ENCODE results near the gene MLLT10.
"Not testable (repeated sequence)": the region's sequence is repeated elsewhere in the genome, so short reads cannot be mapped to it uniquely, and the experiment has no call there.

Gene MLLT10

DNA sequence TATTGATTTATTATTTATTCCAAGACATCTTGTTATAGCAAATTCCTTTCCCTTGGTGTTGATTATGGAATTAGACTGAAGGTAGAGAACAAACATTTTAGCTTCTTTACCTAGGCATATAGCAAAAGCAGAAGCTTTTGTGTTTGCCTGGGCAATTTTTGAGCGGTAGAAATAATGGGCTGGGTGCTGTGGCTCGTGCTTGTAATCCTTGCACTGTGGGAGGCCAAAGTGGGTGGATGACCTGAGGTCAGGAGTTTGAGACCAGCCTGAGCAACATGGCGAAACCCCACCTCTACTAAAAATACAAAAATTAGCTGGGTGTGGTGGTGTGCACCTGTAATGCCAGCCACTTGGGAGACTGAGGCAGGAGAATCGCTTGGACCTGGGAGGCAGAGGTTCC lies 6.7 kb downstream of the MLLT10 start:
- H3K4me3 Mint-ChIP-seq, H3K27ac Mint-ChIP-seq, H3K27me3 Mint-ChIP-seq, H3K9me3 Mint-ChIP-seq, ATAC-seq: not testable (repeated sequence)
- Mint-ChIP-seq H3K36me3 (peaks cover 62% of the 10 kb centered on the region), H3K4me1 (peaks cover 13% of the 10 kb centered on the region)

DNA sequence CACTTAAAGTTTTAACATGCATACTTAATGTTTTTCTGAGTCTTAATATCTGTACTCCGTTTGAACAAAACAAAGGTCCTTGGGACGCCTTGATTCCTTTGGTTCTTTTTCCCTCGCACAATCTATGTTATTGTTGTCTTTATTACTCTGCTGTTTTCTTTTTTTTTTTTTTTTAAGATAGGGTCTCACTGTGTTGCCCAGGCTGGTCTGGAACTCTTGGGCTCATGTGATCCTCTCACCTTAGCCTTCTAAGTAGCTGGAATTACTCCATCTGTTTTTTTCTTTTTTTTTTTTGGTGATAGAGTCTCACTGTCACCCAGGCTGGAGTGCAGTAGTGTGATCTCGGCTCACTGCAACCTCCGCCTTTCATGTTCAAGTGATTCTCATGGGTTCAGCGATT lies 13.2 kb downstream of the MLLT10 start:
- H3K27ac Mint-ChIP-seq: no peak overlapping the region
- no peaks in the 10 kb centered on the region for H3K9me3 Mint-ChIP-seq
- peaks cover 71% of the 10 kb centered on the region for H3K36me3 Mint-ChIP-seq
- H3K4me1 Mint-ChIP-seq: peaks cover 21% of the 10 kb centered on the region
- H3K27me3 Mint-ChIP-seq: no peaks in the 10 kb centered on the region
- H3K4me3 Mint-ChIP-seq: no peak overlapping the region
- ATAC-seq: no peak

DNA sequence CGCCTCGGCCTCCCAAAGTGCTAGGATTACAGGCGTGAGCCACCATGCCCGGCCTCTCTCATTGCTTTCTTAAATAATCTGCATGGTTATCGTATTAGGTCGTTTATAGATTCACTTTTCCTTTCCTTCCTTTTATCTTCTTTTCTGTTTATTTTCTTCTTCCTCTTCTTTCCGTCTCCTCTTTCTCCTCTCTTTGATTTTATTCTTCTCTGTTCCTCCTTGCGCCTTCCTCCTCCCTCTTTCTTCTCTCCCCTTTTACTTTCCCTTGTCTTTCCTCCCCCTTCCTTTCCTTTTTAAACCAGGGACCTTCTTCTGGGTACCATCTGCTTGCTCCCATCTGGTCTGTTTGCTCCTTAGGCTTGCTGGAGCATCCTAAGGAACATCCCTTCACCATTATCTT lies 18.6 kb downstream of the MLLT10 start:
- H3K4me3 Mint-ChIP-seq: no peak overlapping the region
- H3K4me1 Mint-ChIP-seq: peaks cover 24% of the 10 kb centered on the region
- no peak for ATAC-seq
- peaks cover 77% of the 10 kb centered on the region for H3K36me3 Mint-ChIP-seq
- no peak overlapping the region for H3K27ac Mint-ChIP-seq
- no peaks in the 10 kb centered on the region for H3K9me3 Mint-ChIP-seq
- H3K27me3 Mint-ChIP-seq: no peaks in the 10 kb centered on the region

DNA sequence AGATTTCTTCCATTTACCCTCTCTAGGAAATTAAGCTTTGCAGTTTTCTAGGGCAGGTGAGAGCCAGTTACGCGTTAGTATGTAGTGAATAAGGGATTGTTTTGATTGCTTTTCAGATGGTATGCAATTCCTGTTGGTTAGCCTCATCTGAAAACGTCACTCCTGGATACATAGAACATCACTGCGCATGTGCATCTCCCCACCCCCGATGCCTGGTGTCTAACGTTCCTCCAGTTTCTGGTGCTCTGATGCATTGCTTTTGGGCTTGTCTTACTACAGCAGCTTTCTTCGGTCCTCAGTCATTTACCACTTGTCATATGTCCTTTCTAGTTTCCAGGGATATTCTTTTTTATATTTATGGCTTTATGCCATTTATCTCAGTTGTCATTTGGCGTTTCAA lies 22.5 kb downstream of the MLLT10 start:
- Mint-ChIP-seq H3K4me3 (no peak overlapping the region), H3K27ac (no peak overlapping the region), H3K9me3 (no peaks in the 10 kb centered on the region)

DNA sequence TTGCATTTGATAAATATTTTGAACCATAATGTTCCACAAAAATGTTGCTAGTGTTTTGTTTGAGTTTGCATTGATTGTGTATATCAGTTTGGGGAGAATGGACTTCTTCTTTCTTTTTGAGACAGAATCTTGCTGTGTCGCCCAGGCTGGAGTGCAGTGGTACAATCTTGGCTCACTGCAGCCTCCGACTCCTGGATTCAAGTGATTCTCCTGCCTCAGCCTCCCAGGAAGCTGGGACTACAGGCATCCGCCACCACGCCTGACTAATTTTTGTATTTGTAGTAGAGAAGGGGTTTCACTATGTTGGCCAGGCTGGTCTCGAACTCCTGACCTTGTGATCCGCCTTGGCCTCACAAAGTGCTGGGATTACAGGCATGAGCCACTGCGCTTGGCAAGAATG lies 25.0 kb downstream of the MLLT10 start:
- not testable (repeated sequence) for H3K4me3 Mint-ChIP-seq, ATAC-seq, H3K9me3 Mint-ChIP-seq, H3K27me3 Mint-ChIP-seq
- Mint-ChIP-seq H3K4me1 (peaks cover 29% of the 10 kb centered on the region), H3K27ac (peak overlapping the region; percentile 55), H3K36me3 (peaks cover 70% of the 10 kb centered on the region)

More for the DNA sequence above, 22.5 kb downstream of the MLLT10 start:
- H3K27me3 Mint-ChIP-seq: no peaks in the 10 kb centered on the region
- peaks cover 84% of the 10 kb centered on the region for H3K36me3 Mint-ChIP-seq
- H3K4me1 Mint-ChIP-seq: peaks cover 29% of the 10 kb centered on the region
- no peak for ATAC-seq

DNA sequence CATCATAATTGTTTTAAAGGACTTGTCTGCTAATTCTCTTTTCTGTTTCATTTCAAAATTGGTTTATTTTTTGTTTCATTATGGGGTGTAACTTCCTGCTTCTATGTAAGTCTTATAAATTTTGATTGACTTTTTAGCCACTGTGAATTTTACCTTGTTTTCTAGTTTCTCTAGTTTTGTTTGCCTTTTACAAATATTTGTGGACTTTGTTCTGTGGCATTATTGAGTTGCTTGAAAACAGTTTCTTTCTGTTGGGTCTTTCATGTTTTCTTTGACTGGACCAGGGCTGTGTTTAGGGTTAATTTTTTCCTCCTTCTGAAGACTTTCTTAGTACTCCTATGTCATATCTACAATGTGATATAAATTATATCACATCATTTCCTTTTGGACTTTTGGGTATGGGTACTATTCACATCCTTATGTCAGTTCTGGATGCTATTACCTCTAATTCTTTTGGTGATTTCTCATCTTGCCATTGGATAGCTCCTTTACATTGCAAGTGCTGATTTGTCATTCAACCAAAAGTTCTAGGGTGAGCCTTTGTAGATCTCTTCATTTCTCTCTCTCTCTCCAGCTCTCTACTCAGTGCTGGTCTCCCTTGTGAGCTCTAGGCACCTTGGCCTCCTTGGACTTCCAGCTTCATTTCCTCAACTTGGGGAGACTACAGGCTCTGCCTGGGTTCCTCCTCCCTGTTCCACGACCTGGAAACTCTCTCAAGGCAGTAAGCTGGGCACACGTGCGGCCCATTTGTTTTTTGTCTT lies 36.9 kb downstream of the MLLT10 start:
- Mint-ChIP-seq H3K4me1 (peaks cover 59% of the 10 kb centered on the region), H3K9me3 (no peaks in the 10 kb centered on the region), H3K27ac (peak overlapping the region; percentile 6), H3K4me3 (no peak overlapping the region), H3K36me3 (peaks cover 54% of the 10 kb centered on the region), H3K27me3 (no peaks in the 10 kb centered on the region)
- ATAC-seq: no peak

DNA sequence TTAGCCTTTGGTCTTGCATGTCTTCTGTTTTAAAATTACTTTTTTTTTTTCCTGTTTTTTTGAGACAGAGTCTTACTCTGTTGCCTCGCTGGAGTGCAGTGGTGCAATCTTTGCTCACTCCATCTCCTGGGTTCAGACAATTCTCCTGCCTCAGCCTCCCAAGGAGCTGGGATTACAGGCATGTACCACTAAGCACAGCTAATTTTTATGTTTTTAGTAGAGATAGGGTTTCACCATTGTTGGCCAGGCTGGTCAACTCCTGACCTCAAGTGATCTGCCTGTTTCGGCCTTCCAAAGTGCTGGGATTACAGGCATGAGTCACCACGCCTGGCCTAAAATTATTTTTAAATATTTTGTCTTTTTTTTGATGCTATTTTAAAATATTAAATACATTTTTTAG lies 38.5 kb downstream of the MLLT10 start:
- Mint-ChIP-seq H3K4me3 (no peak overlapping the region), H3K27ac (peak overlapping the region; percentile 6), H3K9me3 (no peaks in the 10 kb centered on the region), H3K4me1 (peaks cover 68% of the 10 kb centered on the region), H3K27me3 (no peaks in the 10 kb centered on the region), H3K36me3 (peaks cover 56% of the 10 kb centered on the region)
- no peak for ATAC-seq

DNA sequence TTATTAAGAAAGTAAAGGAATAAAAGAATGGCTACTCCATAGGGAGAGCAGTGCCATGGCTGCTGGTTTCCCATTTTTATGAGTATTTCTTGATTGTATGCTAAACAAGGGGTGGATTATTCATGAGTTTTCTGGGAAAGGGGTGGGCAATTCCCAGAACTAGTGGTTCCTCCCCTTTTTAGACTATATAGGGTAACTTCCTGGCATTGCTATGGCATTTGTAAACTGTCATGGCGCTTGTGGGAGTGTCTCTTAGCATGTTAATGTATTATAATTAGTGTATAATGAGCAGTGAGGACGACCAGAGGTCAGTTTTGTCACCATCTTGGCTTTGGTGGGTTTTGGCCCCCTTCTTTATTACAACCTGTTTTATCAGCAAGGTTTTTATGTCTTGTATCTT lies 40.5 kb downstream of the MLLT10 start:
- H3K4me1 Mint-ChIP-seq: peaks cover 67% of the 10 kb centered on the region
- H3K9me3 Mint-ChIP-seq, H3K27ac Mint-ChIP-seq, ATAC-seq, H3K27me3 Mint-ChIP-seq, H3K4me3 Mint-ChIP-seq: not testable (repeated sequence)
- peaks cover 49% of the 10 kb centered on the region for H3K36me3 Mint-ChIP-seq

DNA sequence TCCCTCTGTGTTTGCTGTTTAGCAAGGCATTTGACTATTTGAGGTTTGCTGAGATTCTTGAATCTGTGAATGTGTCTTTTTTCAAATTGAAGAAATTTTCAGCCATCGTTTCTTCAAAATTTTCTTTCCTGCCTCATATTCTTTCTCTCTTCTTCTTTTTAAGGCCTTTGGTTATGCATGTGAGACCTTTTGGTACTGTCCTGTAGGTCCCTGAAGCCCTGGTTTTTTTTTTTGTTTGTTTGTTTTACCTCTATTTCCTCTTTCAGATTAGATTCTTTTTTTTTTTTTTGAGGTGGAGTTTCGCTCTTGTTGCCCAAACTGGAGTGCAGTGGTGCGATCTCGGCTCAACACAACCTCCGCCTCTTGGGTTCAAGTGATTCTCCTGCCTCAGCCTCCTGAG lies 45.3 kb downstream of the MLLT10 start:
- H3K36me3 Mint-ChIP-seq: peaks cover 42% of the 10 kb centered on the region
- peak overlapping the region; percentile 10 for H3K27ac Mint-ChIP-seq
- ATAC-seq: no peak

DNA sequence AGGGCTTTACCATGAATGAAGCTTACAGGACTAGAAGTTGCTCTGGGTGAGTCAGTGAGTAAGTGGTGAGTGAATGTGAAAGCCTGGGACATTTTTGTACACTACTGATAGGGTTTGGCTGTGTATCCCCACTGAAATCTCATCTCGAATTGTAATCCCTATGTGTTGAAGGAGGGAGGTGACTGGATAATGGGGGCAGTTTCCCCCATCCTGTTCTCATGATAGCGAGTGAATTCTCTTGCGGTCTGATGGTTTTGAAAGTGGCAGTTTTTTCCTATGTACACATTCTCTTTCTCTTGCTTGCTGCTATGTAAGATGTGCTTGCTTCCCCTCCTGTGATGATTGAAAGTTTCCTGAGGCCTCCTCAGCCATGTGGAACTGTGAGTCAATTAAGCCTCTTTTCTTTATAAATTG lies 47.4 kb downstream of the MLLT10 start:
- H3K9me3 Mint-ChIP-seq: not testable (repeated sequence)
- peaks cover 43% of the 10 kb centered on the region for H3K36me3 Mint-ChIP-seq

More for the DNA sequence above, 45.3 kb downstream of the MLLT10 start:
- H3K9me3 Mint-ChIP-seq: peaks cover 8% of the 10 kb centered on the region
- peaks cover 55% of the 10 kb centered on the region for H3K4me1 Mint-ChIP-seq
- no peaks in the 10 kb centered on the region for H3K27me3 Mint-ChIP-seq
- no peak overlapping the region for H3K4me3 Mint-ChIP-seq

DNA sequence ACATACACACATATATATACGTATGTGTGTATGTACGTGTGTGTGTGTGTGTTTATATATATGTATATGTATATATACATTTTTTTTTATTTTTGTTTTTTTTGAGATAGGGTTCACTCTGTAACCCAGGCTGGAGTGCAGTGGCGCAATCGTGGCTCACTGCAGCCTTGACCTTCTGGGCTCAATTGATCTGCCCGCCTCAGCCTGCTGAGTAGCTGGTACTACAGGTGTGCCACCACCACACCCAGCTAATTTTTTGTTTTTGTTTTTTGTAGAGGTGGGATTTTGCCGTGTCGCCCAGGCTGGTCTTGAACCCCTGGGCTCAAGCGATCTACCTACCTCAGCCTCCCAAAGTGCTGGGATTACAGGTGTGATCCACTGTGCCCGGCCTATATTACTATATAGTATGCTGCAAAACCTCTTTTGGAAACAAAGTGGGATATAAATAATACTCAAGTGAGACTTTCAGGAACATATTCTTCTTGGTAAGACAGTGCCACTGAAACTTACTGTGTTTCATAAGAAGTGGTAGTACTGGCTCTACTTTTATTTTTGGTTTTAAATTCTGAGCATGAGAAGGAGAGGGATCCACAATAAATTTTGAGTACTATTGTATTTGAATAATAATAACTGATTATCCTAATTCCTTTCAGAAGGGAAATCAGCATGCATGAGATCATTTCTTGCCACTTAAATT lies 51.0 kb downstream of the MLLT10 start:
- Mint-ChIP-seq H3K4me1 (peaks cover 40% of the 10 kb centered on the region), H3K36me3 (peaks cover 56% of the 10 kb centered on the region), H3K9me3 (peaks cover 8% of the 10 kb centered on the region), H3K4me3 (no peak overlapping the region), H3K27me3 (no peaks in the 10 kb centered on the region), H3K27ac (no peak overlapping the region)
- no peak for ATAC-seq

More for the DNA sequence above, 47.4 kb downstream of the MLLT10 start:
- Mint-ChIP-seq H3K27ac (peak overlapping the region; percentile 85), H3K4me3 (peak overlapping the region; percentile 42), H3K4me1 (peaks cover 50% of the 10 kb centered on the region)
- H3K27me3 Mint-ChIP-seq: not testable (repeated sequence)
- ATAC-seq: peak; percentile 89

DNA sequence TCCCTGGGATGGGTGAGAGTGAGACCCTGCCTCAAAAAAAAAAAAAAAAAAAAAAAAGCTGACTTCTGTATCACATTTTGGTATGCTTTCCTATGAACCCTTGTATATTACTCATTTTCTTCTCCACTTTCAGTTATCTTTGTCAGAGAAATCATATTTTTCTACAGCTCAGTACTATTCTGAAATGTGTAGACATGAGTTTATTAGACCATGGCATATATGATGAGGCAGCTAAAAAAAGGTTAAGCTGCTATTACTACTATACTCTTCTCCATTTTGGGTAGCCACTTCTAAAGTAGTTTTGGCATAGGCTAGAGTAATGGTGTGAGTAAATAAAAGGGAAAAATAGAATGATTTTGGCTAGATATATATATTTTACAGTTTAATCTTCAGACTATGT lies 53.4 kb downstream of the MLLT10 start:
- Mint-ChIP-seq H3K4me3 (no peak overlapping the region), H3K27ac (no peak overlapping the region), H3K9me3 (peaks cover 7% of the 10 kb centered on the region), H3K36me3 (peaks cover 76% of the 10 kb centered on the region), H3K4me1 (peaks cover 34% of the 10 kb centered on the region), H3K27me3 (no peaks in the 10 kb centered on the region)
- no peak for ATAC-seq

DNA sequence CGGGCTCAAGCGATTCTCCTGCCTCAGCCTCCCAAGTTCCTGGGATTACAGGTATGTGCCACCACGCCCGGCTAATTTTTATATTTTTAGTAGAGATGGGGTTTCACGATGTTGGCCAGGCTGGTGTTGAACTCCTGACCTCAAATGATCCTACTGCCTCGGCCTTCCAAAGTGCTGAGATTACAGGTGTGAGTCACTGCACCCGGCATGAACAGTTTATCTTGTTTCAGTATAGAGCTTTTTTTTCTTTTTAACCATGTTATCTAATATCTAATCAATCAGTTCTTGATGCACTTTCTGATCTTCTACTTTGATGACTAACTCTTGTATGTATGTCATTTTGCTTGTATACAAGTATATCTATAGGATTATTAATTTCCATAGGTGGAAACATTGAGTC lies 54.1 kb downstream of the MLLT10 start:
- peaks cover 33% of the 10 kb centered on the region for H3K4me1 Mint-ChIP-seq
- peaks cover 76% of the 10 kb centered on the region for H3K36me3 Mint-ChIP-seq
- not testable (repeated sequence) for H3K4me3 Mint-ChIP-seq, H3K27me3 Mint-ChIP-seq, H3K27ac Mint-ChIP-seq, H3K9me3 Mint-ChIP-seq, ATAC-seq

DNA sequence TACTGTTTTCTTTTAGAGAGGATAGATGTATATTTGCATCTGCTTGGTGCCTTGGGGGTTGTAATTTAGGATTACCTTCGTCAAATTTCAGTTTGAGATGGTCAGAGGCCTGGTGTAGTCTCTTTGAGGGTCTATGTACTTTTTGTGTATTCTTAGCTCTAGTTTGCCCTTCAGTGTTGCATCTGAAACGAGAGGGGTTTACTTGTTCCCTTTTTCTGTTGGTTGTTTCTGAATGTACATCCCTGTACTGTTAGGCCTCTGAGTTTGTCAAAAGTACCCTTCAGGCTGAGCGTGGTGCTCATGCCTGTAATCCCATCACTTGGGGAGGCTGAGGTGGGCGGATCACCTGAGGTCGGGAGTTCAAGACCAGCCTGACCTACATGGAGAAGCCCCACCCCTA lies 60.0 kb downstream of the MLLT10 start:
- H3K27me3 Mint-ChIP-seq: no peaks in the 10 kb centered on the region
- H3K4me3 Mint-ChIP-seq: no peak overlapping the region
- peaks cover 32% of the 10 kb centered on the region for H3K4me1 Mint-ChIP-seq
- ATAC-seq: peak; percentile 65
- peaks cover 65% of the 10 kb centered on the region for H3K36me3 Mint-ChIP-seq
- no peak overlapping the region for H3K27ac Mint-ChIP-seq
- H3K9me3 Mint-ChIP-seq: no peaks in the 10 kb centered on the region

DNA sequence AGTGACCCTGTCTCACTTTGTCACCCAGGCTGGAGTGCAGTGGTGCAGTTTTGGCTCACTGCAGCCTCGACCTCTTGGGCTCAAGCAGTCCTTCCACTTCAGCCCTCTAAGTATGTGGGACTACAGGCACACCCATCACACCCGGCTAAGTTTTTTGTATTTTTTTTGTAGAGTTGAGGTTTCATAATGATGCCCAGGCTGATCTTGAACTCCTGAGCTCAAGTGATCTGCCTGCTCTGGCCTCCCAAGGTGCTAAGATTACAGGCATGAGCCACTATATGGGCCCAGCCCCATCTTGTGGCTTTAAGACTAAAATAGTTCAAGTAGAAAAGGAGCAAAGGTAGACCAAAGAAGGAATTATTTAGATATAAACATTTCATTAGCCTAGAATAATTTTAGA lies 65.5 kb downstream of the MLLT10 start:
- H3K27ac Mint-ChIP-seq: no peak overlapping the region
- H3K4me3 Mint-ChIP-seq: no peak overlapping the region
- peaks cover 27% of the 10 kb centered on the region for H3K4me1 Mint-ChIP-seq
- no peak for ATAC-seq
- peaks cover 37% of the 10 kb centered on the region for H3K36me3 Mint-ChIP-seq
- no peaks in the 10 kb centered on the region for H3K9me3 Mint-ChIP-seq
- no peaks in the 10 kb centered on the region for H3K27me3 Mint-ChIP-seq

All from stimulated activated memory B cell treated with anti-CD40 and anti-IgM and Interleukin-4, amounts not matched to agents 10 μg/mL and 1 μg/mL and 100 μg/mL, for 72 hours (primary cell).